GM20000 (cell line): Measurements from ENCODE around the gene DMWD.

Source experiments
- DNase-seq: peaks from one replicate; pipeline ENCODE4 v3.0.0; 2012; ENCODE audit warnings: low spot score
- TF ChIP-seq, protein P1 (sequence below): IDR thresholded peaks from 2 replicates; pipeline ENCODE4 v1.5.1; 2012; ENCODE audit warnings: mild to moderate bottlenecking, control low read depth; ENCODE audit errors: extremely low read depth, missing control alignments

The DMWD gene

DNA sequence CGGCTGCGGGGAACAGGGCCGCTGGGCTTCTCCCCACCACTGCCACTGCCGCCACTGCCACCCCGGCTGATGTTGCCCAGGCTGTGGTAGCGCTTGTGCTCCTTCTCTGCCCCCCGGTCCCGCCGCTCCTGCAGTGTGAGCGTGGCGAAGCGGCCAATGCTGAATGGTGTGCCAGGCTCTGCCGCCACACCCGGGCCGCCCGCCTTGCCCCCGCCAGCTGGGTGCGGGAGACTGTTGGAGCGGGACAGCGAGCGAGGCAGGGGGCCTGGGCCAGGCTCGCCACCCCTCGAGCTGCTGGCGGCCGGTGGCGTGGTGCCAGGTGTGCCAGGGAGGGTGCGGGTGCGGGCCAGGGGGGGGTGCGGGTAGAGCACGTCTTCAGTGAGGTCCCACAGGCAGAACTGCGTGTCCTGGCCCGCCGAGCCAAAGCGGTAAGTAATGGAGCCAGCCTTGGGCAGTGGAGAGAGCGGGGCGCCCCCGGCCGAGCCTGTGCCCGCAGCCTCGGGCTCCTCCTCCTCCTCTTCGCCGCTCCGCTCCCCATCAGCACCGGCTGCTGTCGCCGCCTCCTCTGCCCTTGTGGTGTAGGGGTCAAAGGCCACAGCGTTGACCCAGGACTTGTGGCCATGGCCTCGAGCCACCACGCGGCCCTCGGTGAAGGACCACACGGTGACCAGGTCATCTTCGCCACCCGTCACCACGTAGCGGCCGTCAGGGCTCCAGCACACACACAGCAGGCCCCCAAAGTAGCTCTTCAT lies 6.7 kb downstream of the DMWD start:
- TF ChIP-seq, protein P1, sequence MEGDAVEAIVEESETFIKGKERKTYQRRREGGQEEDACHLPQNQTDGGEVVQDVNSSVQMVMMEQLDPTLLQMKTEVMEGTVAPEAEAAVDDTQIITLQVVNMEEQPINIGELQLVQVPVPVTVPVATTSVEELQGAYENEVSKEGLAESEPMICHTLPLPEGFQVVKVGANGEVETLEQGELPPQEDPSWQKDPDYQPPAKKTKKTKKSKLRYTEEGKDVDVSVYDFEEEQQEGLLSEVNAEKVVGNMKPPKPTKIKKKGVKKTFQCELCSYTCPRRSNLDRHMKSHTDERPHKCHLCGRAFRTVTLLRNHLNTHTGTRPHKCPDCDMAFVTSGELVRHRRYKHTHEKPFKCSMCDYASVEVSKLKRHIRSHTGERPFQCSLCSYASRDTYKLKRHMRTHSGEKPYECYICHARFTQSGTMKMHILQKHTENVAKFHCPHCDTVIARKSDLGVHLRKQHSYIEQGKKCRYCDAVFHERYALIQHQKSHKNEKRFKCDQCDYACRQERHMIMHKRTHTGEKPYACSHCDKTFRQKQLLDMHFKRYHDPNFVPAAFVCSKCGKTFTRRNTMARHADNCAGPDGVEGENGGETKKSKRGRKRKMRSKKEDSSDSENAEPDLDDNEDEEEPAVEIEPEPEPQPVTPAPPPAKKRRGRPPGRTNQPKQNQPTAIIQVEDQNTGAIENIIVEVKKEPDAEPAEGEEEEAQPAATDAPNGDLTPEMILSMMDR, result no peak
- no peak for DNase-seq

GRCh38 chr19:45785097-45785496 lies 7.5 kb downstream of the DMWD start:
- TF ChIP-seq, protein P1, result no peak
- no peak for DNase-seq

DNA sequence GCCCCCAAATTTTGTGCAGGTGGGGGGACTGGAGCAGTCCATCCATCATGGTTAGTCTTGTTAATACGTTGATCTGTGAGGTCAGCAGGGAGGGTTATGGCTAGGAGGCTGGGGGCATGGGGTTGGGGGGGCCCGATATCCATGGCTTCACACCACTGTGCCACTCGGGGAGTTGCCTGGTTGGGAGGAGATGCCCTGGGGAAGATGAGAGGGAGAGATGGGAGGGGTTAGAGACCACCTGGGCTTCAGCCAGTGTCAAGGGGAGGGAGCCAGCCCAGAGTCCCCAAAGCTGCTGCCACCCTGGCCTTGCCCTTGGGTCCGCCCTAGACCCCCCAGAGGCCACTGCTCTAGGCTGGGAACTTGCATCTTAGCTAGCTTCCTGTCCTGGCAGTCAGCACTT lies 8.5 kb downstream of the DMWD start:
- TF ChIP-seq, protein P1, result no peak

GRCh38 chr19:45782820-45783785 lies 9.5 kb downstream of the DMWD start:
- TF ChIP-seq, protein P1, result no peak
- DNase-seq, result no peak

More for the DNA sequence above, 8.5 kb downstream of the DMWD start:
- no peak for DNase-seq

DNA sequence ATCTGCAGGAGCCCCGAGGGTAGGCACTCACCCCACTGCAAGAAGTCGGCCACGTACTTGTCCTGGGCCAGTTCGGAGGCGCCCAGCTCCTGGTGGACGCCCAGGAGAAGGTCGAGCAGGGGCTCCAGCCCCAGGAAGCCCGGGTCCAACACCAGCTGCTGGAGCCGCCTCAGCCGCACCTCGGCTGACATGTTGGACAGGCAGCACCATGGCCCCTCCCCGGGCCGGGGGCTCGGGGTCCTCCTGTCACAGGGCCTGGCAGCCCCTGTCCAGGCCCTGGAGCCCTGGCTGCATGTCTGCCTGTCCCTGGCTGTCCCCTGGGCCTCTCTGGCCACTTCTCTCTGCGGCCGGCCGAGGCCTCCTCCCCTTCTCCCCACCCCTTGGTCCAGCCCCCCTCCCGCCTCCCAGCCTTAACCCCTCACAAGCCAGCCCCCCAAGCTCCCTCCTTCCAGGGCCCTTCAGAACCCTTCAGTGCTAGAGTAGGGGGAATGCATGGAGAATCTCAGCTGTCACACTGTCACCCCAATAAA lies 10.4 kb downstream of the DMWD start, which contains the start of gene DMPK:
DMPK (minus strand) TSS at position 329 of the 530 bp plus-strand sequence; CDS start at position 191, 138 bp downstream.
- TF ChIP-seq, protein P1, result no peak
- no peak for DNase-seq

GRCh38 chr19:45781214-45782161 lies 11.2 kb downstream of the DMWD start:
- DNase-seq, result no peak

More at GRCh38 chr19:45781214-45782161, 11.2 kb downstream of the DMWD start:
- TF ChIP-seq, protein P1, result no peak
